SJSA1 (cell line): ENCODE measurements around the gene OVAAL. TPM values are rescaled to one million over a fixed set of nuclear protein-coding genes. Genes with fewer than 3 reads are reported as not detected.

Experiments
- DNase-seq, 2 experiments: peaks; one replicate each; pipeline ENCODE4 v3.0.0-alpha.2; 2015 to 2020; ENCODE audit warnings: low spot score in 2 of 2, low read depth in 1 of 2
- H3K27ac ChIP-seq: fragments of 250-450 bp; sonication (Bioruptor Pico); 2 replicates; pipeline ENCODE4 v1.5.1; 2020; ENCODE audit warnings: mild to moderate bottlenecking, moderate library complexity
- H3K27me3 ChIP-seq: fragments of 250-450 bp; sonication (Bioruptor Pico); replicated peaks from 2 replicates; pipeline ENCODE4 v1.5.1; 2020; ENCODE audit warnings: mild to moderate bottlenecking, moderate library complexity
- H3K36me3 ChIP-seq: fragments of 250-450 bp; sonication (Bioruptor Pico); 2 replicates; pipeline ENCODE4 v1.5.1; 2020; ENCODE audit warnings: mild to moderate bottlenecking
- H3K4me1 ChIP-seq: fragments of 250-450 bp; sonication (Bioruptor Pico); replicated peaks from 2 replicates; pipeline ENCODE4 v1.6.1; 2021; ENCODE audit warnings: mild to moderate bottlenecking
- H3K4me3 ChIP-seq: fragments of 250-450 bp; sonication (Bioruptor Pico); 2 replicates; pipeline ENCODE4 v1.5.1; 2020; ENCODE audit warnings: mild to moderate bottlenecking
- H3K9me3 ChIP-seq: fragments of 250-450 bp; sonication (Bioruptor Pico); replicated peaks from 2 replicates; pipeline ENCODE4 v1.5.1; 2020; ENCODE audit warnings: mild to moderate bottlenecking
- total RNA-seq: library from RNA; depleted of rRNA; stranded (reverse); fragments of >200 nt; shearing (Covaris generic); gene quantifications from 2 replicates; pipeline ENCODE4 v1.2.3, GENCODE V29; 2014

OVAAL gene
- total RNA-seq, 1 experiment from 2014 or later = not detected

GRCh38 chr1:180568184-180568583, 9.4 kb downstream of the OVAAL start:
- no peak overlapping the region for H3K27ac ChIP-seq
- H3K36me3 ChIP-seq = no peaks in the 10 kb centered on the region
- H3K9me3 ChIP-seq = no peaks in the 10 kb centered on the region
- H3K4me3 ChIP-seq = no peak overlapping the region
- no peaks in the 10 kb centered on the region for H3K27me3 ChIP-seq
- no peak for DNase-seq
- H3K4me1 ChIP-seq = peaks cover 13% of the 10 kb centered on the region

- H3K36me3 ChIP-seq = no peaks in the 10 kb centered on the region
- no peaks in the 10 kb centered on the region for H3K27me3 ChIP-seq
- no peak overlapping the region for H3K4me3 ChIP-seq
- H3K27ac ChIP-seq = no peak overlapping the region
- no peak for DNase-seq
- no peaks in the 10 kb centered on the region for H3K9me3 ChIP-seq
- 0 out of 2 replicates have a peak, but pooled peaks cover 3% of the 10 kb centered on the region for H3K4me1 ChIP-seq
Measured at GRCh38 chr1:180571060-180571831, 12.5 kb downstream of the OVAAL start.

GRCh38 chr1:180571832-180572636, 13.3 kb downstream of the OVAAL start:
- Histone ChIP-seq H3K27me3 (no peaks in the 10 kb centered on the region), H3K9me3 (no peaks in the 10 kb centered on the region), H3K4me1 (no peaks in the 10 kb centered on the region), H3K36me3 (no peaks in the 10 kb centered on the region), H3K27ac (no peak overlapping the region), H3K4me3 (no peak overlapping the region)
- DNase-seq = no peak

GRCh38 chr1:180572760-180573159, 14.0 kb downstream of the OVAAL start:
- no peak for DNase-seq
- no peaks in the 10 kb centered on the region for H3K36me3 ChIP-seq
- H3K4me3 ChIP-seq = no peak overlapping the region
- no peaks in the 10 kb centered on the region for H3K4me1 ChIP-seq
- no peak overlapping the region for H3K27ac ChIP-seq
- no peaks in the 10 kb centered on the region for H3K9me3 ChIP-seq
- no peaks in the 10 kb centered on the region for H3K27me3 ChIP-seq

- Histone ChIP-seq H3K27me3 (no peaks in the 10 kb centered on the region), H3K27ac (no peak overlapping the region)
Measured at GRCh38 chr1:180574031-180574713, 15.4 kb downstream of the OVAAL start.

GRCh38 chr1:180577361-180577760, 18.6 kb downstream of the OVAAL start:
- no peak for DNase-seq
- Histone ChIP-seq H3K4me1 (no peaks in the 10 kb centered on the region), H3K36me3 (no peaks in the 10 kb centered on the region), H3K9me3 (no peaks in the 10 kb centered on the region), H3K4me3 (no peak overlapping the region), H3K27ac (no peak overlapping the region), H3K27me3 (no peaks in the 10 kb centered on the region)

More at GRCh38 chr1:180574031-180574713, 15.4 kb downstream of the OVAAL start:
- Histone ChIP-seq H3K9me3 (no peaks in the 10 kb centered on the region), H3K4me3 (no peak overlapping the region), H3K36me3 (no peaks in the 10 kb centered on the region), H3K4me1 (no peaks in the 10 kb centered on the region)
- DNase-seq = no peak

- no peak overlapping the region for H3K4me3 ChIP-seq
- no peak for DNase-seq
- no peaks in the 10 kb centered on the region for H3K27me3 ChIP-seq
- H3K9me3 ChIP-seq = no peaks in the 10 kb centered on the region
- H3K4me1 ChIP-seq = no peaks in the 10 kb centered on the region
- H3K27ac ChIP-seq = no peak overlapping the region
- H3K36me3 ChIP-seq = no peaks in the 10 kb centered on the region
Measured at GRCh38 chr1:180579961-180580611, 21.3 kb downstream of the OVAAL start.

- Histone ChIP-seq H3K27ac (no peak overlapping the region), H3K27me3 (no peaks in the 10 kb centered on the region), H3K4me3 (no peak overlapping the region), H3K9me3 (no peaks in the 10 kb centered on the region), H3K36me3 (no peaks in the 10 kb centered on the region), H3K4me1 (no peaks in the 10 kb centered on the region)
- no peak for DNase-seq
Measured at GRCh38 chr1:180581635-180582039, 22.9 kb downstream of the OVAAL start.

- no peaks in the 10 kb centered on the region for H3K36me3 ChIP-seq
- H3K9me3 ChIP-seq = no peaks in the 10 kb centered on the region
- no peaks in the 10 kb centered on the region for H3K27me3 ChIP-seq
- no peak overlapping the region for H3K4me3 ChIP-seq
- DNase-seq = no peak
- H3K27ac ChIP-seq = no peak overlapping the region
- no peaks in the 10 kb centered on the region for H3K4me1 ChIP-seq
Measured at GRCh38 chr1:180584869-180585268, 26.1 kb downstream of the OVAAL start.

- H3K4me3 ChIP-seq = no peak overlapping the region
- no peak overlapping the region for H3K27ac ChIP-seq
- H3K27me3 ChIP-seq = no peaks in the 10 kb centered on the region
- H3K9me3 ChIP-seq = no peaks in the 10 kb centered on the region
- H3K4me1 ChIP-seq = no peaks in the 10 kb centered on the region
- no peak for DNase-seq
- no peaks in the 10 kb centered on the region for H3K36me3 ChIP-seq
Measured at GRCh38 chr1:180585994-180586359, 27.2 kb downstream of the OVAAL start.

GRCh38 chr1:180586671-180587155, 27.9 kb downstream of the OVAAL start:
- Histone ChIP-seq H3K27ac (no peak overlapping the region), H3K27me3 (no peaks in the 10 kb centered on the region), H3K9me3 (no peaks in the 10 kb centered on the region), H3K4me1 (no peaks in the 10 kb centered on the region), H3K4me3 (no peak overlapping the region), H3K36me3 (no peaks in the 10 kb centered on the region)
- DNase-seq = no peak

GRCh38 chr1:180588121-180588520, 29.4 kb downstream of the OVAAL start:
- H3K9me3 ChIP-seq = no peaks in the 10 kb centered on the region
- DNase-seq = no peak
- H3K27me3 ChIP-seq = no peaks in the 10 kb centered on the region
- no peaks in the 10 kb centered on the region for H3K4me1 ChIP-seq
- no peaks in the 10 kb centered on the region for H3K36me3 ChIP-seq
- H3K27ac ChIP-seq = no peak overlapping the region
- H3K4me3 ChIP-seq = no peak overlapping the region

- Histone ChIP-seq H3K36me3 (no peaks in the 10 kb centered on the region), H3K9me3 (no peaks in the 10 kb centered on the region), H3K27me3 (no peaks in the 10 kb centered on the region), H3K4me1 (no peaks in the 10 kb centered on the region), H3K4me3 (no peak overlapping the region), H3K27ac (no peak overlapping the region)
- DNase-seq = no peak
Measured at GRCh38 chr1:180590889-180591288, 32.1 kb downstream of the OVAAL start.
